Lung (tissue), 12 donors: ENCODE results near the gene SPRY1. TPM values are rescaled to one million over a fixed set of nuclear protein-coding genes. Genes with fewer than 3 reads are reported as not detected.
A peak's percentile ranks its signal among the peaks of the same experiment; 100 is the strongest.

ENCODE experiments used
- ATAC-seq: fragments of 200-7000 bp; cut with Tn5 transposase; one replicate; pipeline ENCODE4 v1.9.1; 2020; ENCODE audit warnings: moderate number of reproducible peaks; ENCODE audit not compliant: insufficient read depth, low FRiP score
- DNase-seq, 3 donors: peaks; one replicate each; pipeline ENCODE4 v3.0.0-alpha.2; 2013 to 2017
- H3K27ac ChIP-seq, 2 donors: one replicate each; pipeline ENCODE4 v1.5.1; 2013; ENCODE audit warnings: mild to moderate bottlenecking in 2 of 2, moderate library complexity in 2 of 2, control low read depth in 1 of 2, inconsistent platforms in 1 of 2, low read depth in 1 of 2, low read length in 1 of 2
- H3K27me3 ChIP-seq, 3 donors: one replicate each; pipeline ENCODE4 v1.5.1; 2013; ENCODE audit warnings: low read length in 2 of 3; ENCODE audit not compliant: control insufficient read depth in 3 of 3, insufficient read depth in 3 of 3
- H3K36me3 ChIP-seq, 4 donors: one replicate each; pipeline ENCODE4 v1.5.1; 2013; ENCODE audit warnings: low read length in 4 of 4, mild to moderate bottlenecking in 1 of 4, moderate library complexity in 1 of 4; ENCODE audit not compliant: control insufficient read depth in 4 of 4, insufficient read depth in 4 of 4
- H3K4me1 ChIP-seq, 5 donors: one replicate each; pipeline ENCODE4 v1.5.1; 2013; ENCODE audit warnings: low read length in 5 of 5, mild to moderate bottlenecking in 2 of 5, moderate library complexity in 1 of 5; ENCODE audit not compliant: control insufficient read depth in 5 of 5, insufficient read depth in 5 of 5
- H3K4me3 ChIP-seq: one replicate; pipeline ENCODE4 v1.5.1; 2013; ENCODE audit warnings: mild to moderate bottlenecking, control low read depth, moderate library complexity
- H3K9ac ChIP-seq, 2 donors: one replicate each; pipeline ENCODE4 v1.5.1; 2013; ENCODE audit warnings: low read length in 2 of 2, control low read depth in 1 of 2; ENCODE audit not compliant: insufficient read depth in 1 of 2
- H3K9me3 ChIP-seq, 4 donors: one replicate each; pipeline ENCODE4 v1.5.1; 2013; ENCODE audit warnings: low read length in 3 of 4, mild to moderate bottlenecking in 1 of 4, moderate library complexity in 1 of 4; ENCODE audit not compliant: control insufficient read depth in 4 of 4, insufficient read depth in 3 of 4
- CTCF ChIP-seq: IDR thresholded peaks from 2 replicates; pipeline ENCODE4 v1.5.1; 2012; ENCODE audit warnings: mild to moderate bottlenecking; ENCODE audit errors: control extremely low read depth, extremely low read depth
- WGBS, 2 donors: extraction: QIAGEN DNeasy Blood & Tissue Kit; methylation state at CpG; one replicate each; pipeline ENCODE4 v1.1.7; 2013; 5-methylcytosine and 5-hydroxymethylcytosine counted together
- polyA plus RNA-seq, 2 donors: library from polyadenylated mRNA; stranded (reverse); fragments of 200-250 nt; gene quantifications; one replicate each; pipeline ENCODE4 v1.2.1, GENCODE V29; 2013
- total RNA-seq, 2 donors: library from RNA; depleted of rRNA in 1 of 2; stranded (reverse); fragments of >200 nt in 1 of 2; gene quantifications; one replicate each; pipeline ENCODE4 v1.2.1, GENCODE V29; 2014 to 2021
- donor health status: control.
- donor health status: control.
- donor health status: Bipolar disorder and iron deficiency.
- donor health status: healthy.
- donor health status: DM: yes; HTN: yes; CAD: no.

SPRY1 gene
- total and polyA plus RNA-seq, 4 donors, result 35.3 to 139 (median 73.6) TPM

- Histone ChIP-seq H3K4me3 (no peak overlapping the region), H3K4me1 (peaks cover 0 to 49% (median 9%) of the 10 kb centered on the region in 5 donors), H3K27me3 (no peaks in the 10 kb centered on the region), H3K9ac (no peak overlapping the region), H3K36me3 (peaks cover 11 to 24% (median 18%) of the 10 kb centered on the region in 4 donors), H3K9me3 (no peaks in the 10 kb centered on the region), H3K27ac (peak overlapping the region in 1 of 2 donors; percentile 45)
- ATAC-seq (no peak), DNase-seq (no peak)
- 65 to 74% methylated on average over 5 of the region's 5 CpGs for WGBS, 2 donors
- TF ChIP-seq CTCF, result no peak
These were observed 8.8 kb downstream of the SPRY1 start for GRCh38 chr4:123405267-123405865.

DNA sequence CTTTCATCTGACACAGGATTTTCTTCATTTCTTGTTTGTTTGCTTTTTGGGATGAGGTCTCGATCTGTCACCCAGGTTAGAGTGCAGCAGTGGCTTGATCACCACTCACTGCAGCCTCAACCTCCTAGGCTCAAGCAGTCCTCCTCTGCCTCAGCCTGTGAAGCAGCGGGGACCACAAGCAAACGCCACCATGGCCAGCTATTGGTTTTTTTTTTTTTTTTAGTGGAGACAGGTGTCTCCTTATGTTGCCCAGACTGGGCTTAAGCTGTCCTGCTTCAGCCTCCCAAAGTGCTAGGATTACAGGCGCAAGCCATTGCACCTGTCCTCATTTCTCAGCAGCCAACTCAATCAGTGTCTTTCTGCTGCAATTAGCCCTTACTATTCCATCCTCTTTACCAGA lies 10.3 kb downstream of the SPRY1 start:
- DNase-seq (no peak), ATAC-seq (no peak)
- H3K4me3 ChIP-seq, result no peak overlapping the region
- 88 to 99% methylated on average over 4 of the region's 4 CpGs for WGBS, 2 donors
- no peaks in the 10 kb centered on the region for H3K27me3 ChIP-seq
- H3K27ac ChIP-seq, result no peak overlapping the region
- no peak overlapping the region for H3K9ac ChIP-seq
- H3K36me3 ChIP-seq, result peaks cover 8 to 19% (median 15%) of the 10 kb centered on the region in 4 donors
- H3K4me1 ChIP-seq, result peaks cover 0 to 39% (median 5%) of the 10 kb centered on the region in 5 donors
- no peak for TF ChIP-seq CTCF
- H3K9me3 ChIP-seq, result no peaks in the 10 kb centered on the region

GRCh38 chr4:123408471-123409084 lies 12.0 kb downstream of the SPRY1 start:
- TF ChIP-seq CTCF, result no peak
- H3K36me3 ChIP-seq, result peaks cover 0 to 5% (median 3%) of the 10 kb centered on the region in 4 donors
- no peak overlapping the region for H3K9ac ChIP-seq
- WGBS, 2 donors, result 93 to 94% methylated on average over 5 of the region's 5 CpGs
- no peaks in the 10 kb centered on the region for H3K9me3 ChIP-seq
- no peak for ATAC-seq
- peaks cover 0 to 31% (median 4%) of the 10 kb centered on the region in 5 donors for H3K4me1 ChIP-seq
- no peaks in the 10 kb centered on the region for H3K27me3 ChIP-seq
- no peak for DNase-seq
- no peak overlapping the region for H3K27ac ChIP-seq
- H3K4me3 ChIP-seq, result no peak overlapping the region
